BLaER1 treated with 17β-estradiol and CSF1 and Interleukin-3, amounts not matched to agents 10 nM and 100 nM (cell line): ENCODE data around the gene RGS7.
"Not testable (repeated sequence)": the region's sequence is repeated elsewhere in the genome, so short reads cannot be mapped to it uniquely, and the experiment has no call there.

Experiments used
- H3K27ac ChIP-seq, 11 experiments: shearing (Covaris generic); formaldehyde crosslinking; 2 replicates each; pipeline ENCODE4 v1.8.1; 2022
- H3K27me3 ChIP-seq, 11 experiments: shearing (Covaris generic); formaldehyde crosslinking; 2 replicates each; pipeline ENCODE4 v1.8.1; 2022
- H3K36me3 ChIP-seq, 11 experiments: shearing (Covaris generic); formaldehyde crosslinking; 2 replicates each; pipeline ENCODE4 v1.8.1; 2022
- H3K4me1 ChIP-seq, 10 experiments: shearing (Covaris generic); formaldehyde crosslinking; 2 replicates each; pipeline ENCODE4 v1.8.1; 2022
- H3K4me2 ChIP-seq, 11 experiments: shearing (Covaris generic); formaldehyde crosslinking; 2 replicates each; pipeline ENCODE4 v1.8.1; 2022
- H3K4me3 ChIP-seq, 10 experiments: shearing (Covaris generic); formaldehyde crosslinking; 2 replicates each; pipeline ENCODE4 v1.8.1; 2022
- H3K9ac ChIP-seq, 11 experiments: shearing (Covaris generic); formaldehyde crosslinking; 2 replicates each; pipeline ENCODE4 v1.8.1; 2022
- H3K9me3 ChIP-seq, 11 experiments: shearing (Covaris generic); formaldehyde crosslinking; replicated peaks in 1 of 11; 2 replicates each; pipeline ENCODE4 v1.8.1; 2022
- H4K20me1 ChIP-seq, 11 experiments: shearing (Covaris generic); formaldehyde crosslinking; 2 replicates each; pipeline ENCODE4 v1.8.1; 2022
- Cebpa-rat ChIP-seq, 11 experiments: shearing (Covaris generic); IDR thresholded peaks; 2 replicates each; pipeline ENCODE4 v1.8.1; 2022

RGS7 gene

DNA sequence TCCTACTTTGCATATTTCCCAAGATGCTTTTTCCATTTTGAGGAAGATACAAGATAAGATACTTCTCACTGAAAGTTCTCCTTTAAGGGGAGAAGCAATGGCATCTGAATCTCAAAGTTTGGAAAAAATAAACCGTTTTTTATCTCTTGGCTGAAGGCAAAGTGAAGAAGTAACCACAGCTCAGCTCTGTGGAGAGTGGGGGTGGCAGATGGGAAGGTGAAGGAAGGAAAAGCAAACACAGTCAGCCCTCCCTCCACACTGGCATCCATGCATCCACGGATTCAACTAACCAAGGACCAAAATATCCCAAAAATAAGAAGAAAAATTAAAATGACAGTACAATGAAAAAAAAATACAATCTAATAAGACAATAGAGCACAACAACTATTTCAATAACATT lies 211.1 kb downstream of the RGS7 start:
- Histone ChIP-seq H3K36me3 (no peaks in the 10 kb centered on the region), H3K27me3 (no peaks in the 10 kb centered on the region), H3K9ac (no peak overlapping the region), H3K4me3 (no peak overlapping the region), H3K27ac (no peak overlapping the region), H4K20me1 (no peaks in the 10 kb centered on the region), H3K4me1 (peaks cover 0 to 6% (median 0%) of the 10 kb centered on the region in 10 experiments; a peak in 2 of 20 replicates), H3K9me3 (peaks cover 0 to 9% (median 0%) of the 10 kb centered on the region in 11 experiments; a peak in 5 of 22 replicates), H3K4me2 (no peak overlapping the region)
- no peak for TF ChIP-seq Cebpa-rat (IDR thresholded peaks at IDR 0.05)

DNA sequence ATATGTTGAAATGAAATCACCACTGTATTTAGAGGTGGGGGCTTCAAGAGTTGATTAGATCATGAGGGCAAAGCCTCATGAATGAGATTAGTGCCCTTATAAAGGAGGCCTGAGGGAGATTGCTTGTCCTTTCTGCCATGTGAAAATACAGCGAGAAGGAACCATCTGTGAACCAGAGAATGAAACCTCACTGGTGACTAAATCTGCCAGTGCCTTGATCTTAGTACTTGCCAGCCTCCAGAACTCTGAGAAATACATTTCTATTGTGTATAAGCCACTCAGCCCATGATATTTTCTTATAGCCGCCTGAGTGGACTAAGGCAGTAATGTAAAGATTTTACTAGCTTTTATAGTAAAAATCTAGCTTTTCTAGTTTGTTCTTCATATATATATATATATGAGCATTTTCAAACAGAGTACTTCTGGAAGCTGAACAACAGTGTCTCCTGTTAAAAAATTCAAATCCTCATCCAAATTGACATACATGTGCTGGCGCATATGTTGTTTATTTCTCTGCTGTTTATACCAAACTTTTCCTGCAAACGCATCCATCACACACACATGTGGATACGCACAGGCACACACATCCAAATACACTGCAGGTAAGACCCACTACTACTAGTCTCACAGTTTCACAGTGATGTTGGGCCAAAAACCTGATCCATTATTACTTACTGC lies 213.1 kb downstream of the RGS7 start:
- H4K20me1 ChIP-seq = no peaks in the 10 kb centered on the region
- no peak overlapping the region for H3K4me2 ChIP-seq
- H3K27ac ChIP-seq = no peak overlapping the region
- H3K4me1 ChIP-seq = peaks cover 0 to 6% (median 0%) of the 10 kb centered on the region in 10 experiments; a peak in 2 of 20 replicates
- H3K9me3 ChIP-seq = peaks cover 0 to 9% (median 0%) of the 10 kb centered on the region in 11 experiments; a peak in 5 of 22 replicates
- no peak overlapping the region for H3K4me3 ChIP-seq
- H3K27me3 ChIP-seq = no peaks in the 10 kb centered on the region
- TF ChIP-seq Cebpa-rat (IDR thresholded peaks at IDR 0.05) = no peak
- H3K9ac ChIP-seq = no peak overlapping the region
- H3K36me3 ChIP-seq = no peaks in the 10 kb centered on the region

DNA sequence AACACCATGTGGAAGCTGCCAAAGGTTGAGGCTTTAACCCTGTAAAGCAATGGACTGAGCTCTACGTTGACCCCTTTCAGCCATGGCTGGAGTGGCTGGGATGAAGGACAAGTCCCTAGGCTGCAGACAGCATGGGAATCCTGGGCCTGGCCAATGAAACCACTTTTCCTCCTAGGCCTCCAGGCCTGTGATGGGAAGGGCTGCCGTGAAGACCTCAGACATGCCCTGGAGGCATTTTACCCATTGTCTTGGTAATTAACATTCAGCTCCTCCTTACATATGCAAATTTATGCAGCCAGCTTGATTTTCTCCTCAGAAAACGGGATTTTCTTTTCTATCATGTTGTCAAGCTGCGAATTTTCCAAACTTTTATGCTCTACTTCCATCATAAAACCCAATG lies 214.5 kb downstream of the RGS7 start:
- no peak overlapping the region for H3K4me2 ChIP-seq
- peaks cover 0 to 6% (median 0%) of the 10 kb centered on the region in 10 experiments; a peak in 2 of 20 replicates for H3K4me1 ChIP-seq
- H4K20me1 ChIP-seq = no peaks in the 10 kb centered on the region
- H3K36me3 ChIP-seq = no peaks in the 10 kb centered on the region
- H3K27ac ChIP-seq = no peak overlapping the region
- peaks cover 0 to 9% (median 0%) of the 10 kb centered on the region in 11 experiments; a peak in 5 of 22 replicates for H3K9me3 ChIP-seq
- TF ChIP-seq Cebpa-rat (IDR thresholded peaks at IDR 0.05) = no peak
- no peak overlapping the region for H3K4me3 ChIP-seq
- no peak overlapping the region for H3K9ac ChIP-seq
- H3K27me3 ChIP-seq = no peaks in the 10 kb centered on the region

DNA sequence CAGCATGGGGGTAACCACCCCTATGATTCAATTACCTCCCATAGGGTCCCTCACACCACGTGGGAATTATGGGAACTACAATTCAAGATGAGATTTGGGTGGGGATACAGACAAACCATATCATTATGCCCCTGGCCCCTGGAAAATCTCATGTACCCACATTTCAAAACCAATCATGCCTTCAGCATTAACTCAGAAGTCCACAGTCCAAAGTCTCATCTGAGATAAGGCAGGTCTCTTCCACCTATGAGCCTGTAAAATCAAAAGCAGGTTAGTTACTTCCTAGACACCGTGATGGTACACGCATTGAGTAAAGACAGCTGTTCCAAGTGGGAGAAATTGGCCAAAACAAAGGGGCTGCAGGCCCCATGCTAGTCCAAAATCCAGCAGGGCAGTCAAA lies 215.4 kb downstream of the RGS7 start:
- not testable (repeated sequence) for H3K9me3 ChIP-seq, H3K4me1 ChIP-seq, H3K36me3 ChIP-seq, H3K4me2 ChIP-seq, H3K27me3 ChIP-seq, H3K27ac ChIP-seq, H3K9ac ChIP-seq, H4K20me1 ChIP-seq, H3K4me3 ChIP-seq

DNA sequence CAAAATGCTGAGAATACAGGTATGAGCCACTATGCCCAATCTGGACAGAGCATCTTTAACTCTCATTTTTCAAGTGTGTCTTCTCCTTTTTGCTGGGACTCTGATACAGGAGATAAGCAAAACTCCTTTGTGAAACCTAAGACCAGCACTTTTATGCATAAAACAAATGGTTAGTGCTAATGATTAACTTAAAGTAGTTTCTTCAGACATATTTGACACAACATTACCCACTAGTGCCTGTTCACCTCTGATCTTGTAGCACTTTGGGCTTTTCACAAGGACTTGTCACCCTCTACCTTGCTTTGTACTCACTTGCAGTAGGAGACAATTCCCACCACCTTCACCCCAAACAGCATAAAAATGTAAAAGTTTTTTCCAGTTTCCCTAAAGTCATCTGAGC lies 216.3 kb downstream of the RGS7 start:
- TF ChIP-seq Cebpa-rat (IDR thresholded peaks at IDR 0.05) = no peak
- H3K4me3 ChIP-seq = no peak overlapping the region
- H3K27me3 ChIP-seq = no peaks in the 10 kb centered on the region
- no peak overlapping the region for H3K4me2 ChIP-seq
- no peaks in the 10 kb centered on the region for H3K36me3 ChIP-seq
- H4K20me1 ChIP-seq = no peaks in the 10 kb centered on the region
- H3K9ac ChIP-seq = no peak overlapping the region
- peaks cover 0 to 9% (median 0%) of the 10 kb centered on the region in 11 experiments; a peak in 5 of 22 replicates for H3K9me3 ChIP-seq
- H3K27ac ChIP-seq = no peak overlapping the region
- H3K4me1 ChIP-seq = peaks cover 0 to 6% (median 0%) of the 10 kb centered on the region in 10 experiments; a peak in 2 of 20 replicates

DNA sequence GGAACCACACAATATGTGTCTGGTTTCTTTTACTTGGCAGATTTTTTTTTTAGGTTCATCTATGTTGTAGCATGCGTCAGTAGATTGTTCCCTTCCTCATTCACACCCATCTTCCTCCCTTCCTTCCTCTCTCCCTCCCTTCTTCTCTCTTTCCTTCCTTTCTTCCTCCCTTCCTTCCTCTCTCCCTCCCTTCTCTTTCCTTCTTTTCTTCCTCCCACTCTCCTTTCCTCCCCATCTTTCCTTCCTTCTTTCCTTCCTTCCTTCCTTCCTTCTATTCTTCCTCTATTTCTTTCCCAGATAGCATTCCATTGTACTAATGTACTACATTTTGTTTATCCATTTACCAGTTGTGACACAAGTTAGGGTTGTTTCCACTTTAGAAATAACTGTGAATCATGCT lies 218.0 kb downstream of the RGS7 start:
- Histone ChIP-seq H3K4me2 (no peak overlapping the region), H3K9me3 (peaks cover 0 to 9% (median 0%) of the 10 kb centered on the region in 11 experiments; a peak in 5 of 22 replicates), H3K27ac (no peak overlapping the region), H3K4me3 (no peak overlapping the region), H3K36me3 (no peaks in the 10 kb centered on the region), H3K27me3 (no peaks in the 10 kb centered on the region), H3K4me1 (no peaks in the 10 kb centered on the region), H4K20me1 (no peaks in the 10 kb centered on the region), H3K9ac (no peak overlapping the region)
- no peak for TF ChIP-seq Cebpa-rat (IDR thresholded peaks at IDR 0.05)

DNA sequence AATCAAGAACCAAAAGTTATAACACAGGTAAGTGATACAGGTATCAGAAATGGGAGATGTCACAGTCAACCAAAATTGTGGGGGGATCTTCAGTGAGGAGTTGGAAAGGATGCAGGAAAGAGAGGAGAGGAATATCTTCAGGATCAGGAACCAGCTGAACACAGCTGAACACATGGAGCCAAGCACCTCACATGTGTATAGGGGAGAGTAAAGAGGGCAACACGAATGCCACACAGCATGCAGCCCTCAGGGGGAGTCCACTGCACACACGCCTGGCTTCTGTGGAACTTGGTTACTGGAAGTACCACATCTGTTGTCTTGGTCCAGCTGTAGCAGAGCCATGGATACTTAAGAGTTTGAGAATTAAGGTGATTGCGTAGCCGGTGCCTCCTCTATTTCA lies 218.8 kb downstream of the RGS7 start:
- Histone ChIP-seq H3K4me3 (no peak overlapping the region), H3K9ac (no peak overlapping the region), H3K27ac (no peak overlapping the region), H3K9me3 (peaks cover 0 to 9% (median 0%) of the 10 kb centered on the region in 11 experiments; a peak in 5 of 22 replicates), H3K4me2 (no peak overlapping the region), H3K27me3 (no peaks in the 10 kb centered on the region), H4K20me1 (no peaks in the 10 kb centered on the region), H3K4me1 (no peaks in the 10 kb centered on the region), H3K36me3 (no peaks in the 10 kb centered on the region)
- no peak for TF ChIP-seq Cebpa-rat (IDR thresholded peaks at IDR 0.05)

DNA sequence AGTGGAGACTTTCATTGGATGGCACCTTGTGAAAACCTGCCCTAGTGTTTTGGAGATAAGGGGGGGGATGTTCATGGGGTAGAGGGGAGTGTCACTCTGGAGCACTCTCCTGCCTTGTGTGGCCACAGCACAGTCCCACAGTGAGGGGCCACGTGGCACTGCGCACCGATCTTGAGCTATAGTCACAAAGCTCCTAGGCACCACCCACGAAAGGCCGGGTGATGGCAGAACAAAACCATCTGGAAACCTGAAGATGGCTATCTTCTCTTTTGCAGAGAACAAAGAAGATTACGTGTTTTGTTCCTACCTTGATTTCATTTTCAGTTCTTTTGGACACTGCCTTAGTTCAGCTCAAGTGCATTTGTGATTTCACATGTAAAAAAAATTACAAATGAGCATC lies 220.6 kb downstream of the RGS7 start:
- H3K36me3 ChIP-seq = no peaks in the 10 kb centered on the region
- no peaks in the 10 kb centered on the region for H4K20me1 ChIP-seq
- no peaks in the 10 kb centered on the region for H3K9me3 ChIP-seq
- H3K27me3 ChIP-seq = no peaks in the 10 kb centered on the region
- H3K27ac ChIP-seq = no peak overlapping the region
- no peak for TF ChIP-seq Cebpa-rat (IDR thresholded peaks at IDR 0.05)
- H3K4me1 ChIP-seq = no peaks in the 10 kb centered on the region
- no peak overlapping the region for H3K4me3 ChIP-seq
- H3K9ac ChIP-seq = no peak overlapping the region
- no peak overlapping the region for H3K4me2 ChIP-seq

DNA sequence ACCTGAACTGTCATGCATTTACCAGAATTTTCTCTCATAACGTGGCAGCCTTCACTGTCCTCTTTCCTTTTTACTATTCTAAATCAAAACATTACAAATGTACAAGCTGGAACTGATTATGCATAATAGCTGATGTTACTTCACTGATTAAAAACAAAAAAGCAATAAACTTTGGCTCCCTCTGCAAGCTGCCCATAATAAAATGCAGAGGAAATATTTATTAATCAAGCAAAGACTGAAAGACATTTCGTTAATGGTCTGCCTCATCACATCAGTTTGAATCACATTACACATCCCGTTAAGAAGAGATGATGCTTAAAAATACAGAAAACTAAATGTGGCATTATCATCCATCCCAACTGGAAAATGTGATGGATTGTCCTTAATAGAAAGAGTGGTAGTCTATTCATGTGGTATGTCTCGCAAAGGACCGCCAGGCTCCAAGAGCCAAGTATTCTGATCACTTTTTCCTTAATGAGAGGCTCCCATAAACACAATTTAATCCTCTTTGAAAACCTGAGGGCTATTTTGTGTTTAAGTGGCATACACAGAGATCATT lies 225.3 kb downstream of the RGS7 start:
- no peak for TF ChIP-seq Cebpa-rat (IDR thresholded peaks at IDR 0.05)
- Histone ChIP-seq H3K27me3 (no peaks in the 10 kb centered on the region), H3K9me3 (no peaks in the 10 kb centered on the region), H3K9ac (no peak overlapping the region), H3K27ac (no peak overlapping the region), H3K4me2 (no peak overlapping the region), H4K20me1 (no peaks in the 10 kb centered on the region), H3K4me3 (no peak overlapping the region), H3K36me3 (no peaks in the 10 kb centered on the region), H3K4me1 (no peaks in the 10 kb centered on the region)

DNA sequence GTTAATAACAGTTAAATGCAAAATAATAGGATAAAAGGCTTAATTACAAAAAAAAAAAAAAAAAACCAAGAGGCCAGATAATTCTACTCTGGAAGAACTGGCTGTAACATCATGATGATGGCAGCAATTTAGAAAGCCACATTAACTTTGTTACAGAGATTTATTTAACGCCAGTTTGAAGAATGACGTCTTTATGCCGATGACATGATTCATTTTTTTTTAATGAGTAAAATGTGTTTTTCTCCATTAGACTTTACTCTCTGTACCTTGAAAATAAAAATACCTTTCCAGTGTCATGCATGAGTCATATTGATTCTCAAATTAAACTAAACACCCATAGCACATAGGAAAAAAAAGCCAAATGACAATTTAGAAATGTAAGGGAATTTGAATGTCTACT lies 226.1 kb downstream of the RGS7 start:
- Histone ChIP-seq H3K9ac (no peak overlapping the region), H3K36me3 (no peaks in the 10 kb centered on the region), H4K20me1 (no peaks in the 10 kb centered on the region), H3K27me3 (no peaks in the 10 kb centered on the region), H3K4me3 (no peak overlapping the region), H3K4me2 (no peak overlapping the region), H3K27ac (no peak overlapping the region), H3K9me3 (no peaks in the 10 kb centered on the region), H3K4me1 (peaks cover 0 to 2% (median 0%) of the 10 kb centered on the region in 10 experiments; a peak in 1 of 20 replicates)
- no peak for TF ChIP-seq Cebpa-rat (IDR thresholded peaks at IDR 0.05)
